HG03025 (cell line): Measurements from ENCODE around the gene SLC35D2.
"Not testable (repeated sequence)": the region's sequence is repeated elsewhere in the genome, so short reads cannot be mapped to it uniquely, and the experiment has no call there.

Experiments used
- ATAC-seq: cut with Tn5 transposase; IDR thresholded peaks from one replicate; pipeline ENCODE4 v1.9.1; 2021; ENCODE audit warnings: mild to moderate bottlenecking, moderate library complexity; ENCODE audit not compliant: unreplicated experiment, low FRiP score

The SLC35D2 gene

GRCh38 chr9:96362119-96362518 is 21.4 kb downstream of the SLC35D2 start:
- not testable (repeated sequence) for ATAC-seq

GRCh38 chr9:96361668-96362067 is 21.8 kb downstream of the SLC35D2 start:
- ATAC-seq = no peak

GRCh38 chr9:96360976-96361375 is 22.5 kb downstream of the SLC35D2 start:
- ATAC-seq = no peak

- ATAC-seq = not testable (repeated sequence)
These were observed 23.0 kb downstream of the SLC35D2 start for GRCh38 chr9:96360523-96360922.

- no peak for ATAC-seq
These were observed 32.6 kb downstream of the SLC35D2 start for GRCh38 chr9:96350866-96351265.

- ATAC-seq = no peak
These were observed 35.2 kb downstream of the SLC35D2 start for GRCh38 chr9:96348261-96348660.

GRCh38 chr9:96345551-96345950 is 38.0 kb downstream of the SLC35D2 start:
- ATAC-seq = no peak

- no peak for ATAC-seq
These were observed 38.9 kb downstream of the SLC35D2 start for GRCh38 chr9:96344458-96345180.

GRCh38 chr9:96343515-96344360 is 39.8 kb downstream of the SLC35D2 start:
- ATAC-seq = no peak

- no peak for ATAC-seq
These were observed 40.8 kb downstream of the SLC35D2 start for GRCh38 chr9:96342571-96343245.

- no peak for ATAC-seq
These were observed 42.8 kb downstream of the SLC35D2 start for GRCh38 chr9:96340707-96341106.

GRCh38 chr9:96338299-96338698 is 45.2 kb downstream of the SLC35D2 start:
- no peak for ATAC-seq

- no peak for ATAC-seq
These were observed 49.6 kb downstream of the SLC35D2 start for GRCh38 chr9:96333958-96334357.

GRCh38 chr9:96331236-96331947 is 52.1 kb downstream of the SLC35D2 start:
- ATAC-seq = no peak

GRCh38 chr9:96327694-96328352 is 55.7 kb downstream of the SLC35D2 start:
- no peak for ATAC-seq

GRCh38 chr9:96323169-96323568 is 60.3 kb downstream of the SLC35D2 start:
- no peak for ATAC-seq

GRCh38 chr9:96322736-96323135 is 60.8 kb downstream of the SLC35D2 start:
- not testable (repeated sequence) for ATAC-seq

GRCh38 chr9:96322210-96322609 is 61.3 kb downstream of the SLC35D2 start:
- not testable (repeated sequence) for ATAC-seq

GRCh38 chr9:96321515-96321914 is 62.0 kb downstream of the SLC35D2 start:
- ATAC-seq = no peak

- no peak for ATAC-seq
These were observed 62.7 kb downstream of the SLC35D2 start for GRCh38 chr9:96320749-96321280.
